ENCODE results near the gene TPD52L2.
"Not testable (repeated sequence)": the region's sequence is repeated elsewhere in the genome, so short reads cannot be mapped to it uniquely, and the experiment has no call there.

TPD52L2 gene

GRCh38 chr20:63855363-63856097, 9.5 kb upstream of the TPD52L2 start:
- no peak for DNase-seq (ENCODE audit: low spot score)

GRCh38 chr20:63856098-63856511, 9.0 kb upstream of the TPD52L2 start:
- DNase-seq (ENCODE audit: low spot score) = no peak

GRCh38 chr20:63857764-63858392, 7.2 kb upstream of the TPD52L2 start:
- DNase-seq (ENCODE audit: low spot score) = no peak

- no peak for DNase-seq (ENCODE audit: low spot score)
Measured at GRCh38 chr20:63858393-63859165, 6.5 kb upstream of the TPD52L2 start.

GRCh38 chr20:63859166-63859699, 5.8 kb upstream of the TPD52L2 start:
- no peak for DNase-seq (ENCODE audit: low spot score)

GRCh38 chr20:63860325-63861051, 4.6 kb upstream of the TPD52L2 start:
- DNase-seq (ENCODE audit: low spot score) = no peak

GRCh38 chr20:63861365-63861934, 3.6 kb upstream of the TPD52L2 start, which contains the start of gene ABHD16B:
Gene ABHD16B, plus strand, starts transcription at chr20:63861498. Its CDS starts 43 bp downstream, at chr20:63861541.
- DNase-seq (ENCODE audit: low spot score) = no peak

- DNase-seq (ENCODE audit: low spot score) = no peak
Measured at GRCh38 chr20:63861981-63862901, 2.8 kb upstream of the TPD52L2 start.

- DNase-seq (ENCODE audit: low spot score) = no peak
Measured at GRCh38 chr20:63863021-63863797, 1.9 kb upstream of the TPD52L2 start.

- peak; percentile 91 for DNase-seq (ENCODE audit: low spot score)
Measured at GRCh38 chr20:63863798-63864544, 1.1 kb upstream of the TPD52L2 start.

GRCh38 chr20:63864545-63864977, 509 bp upstream of the TPD52L2 start:
- DNase-seq (ENCODE audit: low spot score) = no peak

GRCh38 chr20:63867042-63867441, 2.0 kb downstream of the TPD52L2 start:
- DNase-seq (ENCODE audit: low spot score) = not testable (repeated sequence)

GRCh38 chr20:63868264-63868663, 3.2 kb downstream of the TPD52L2 start:
- DNase-seq (ENCODE audit: low spot score) = no peak

- peak; percentile 53 for DNase-seq (ENCODE audit: low spot score)
Measured at GRCh38 chr20:63873477-63873971, 8.5 kb downstream of the TPD52L2 start.

GRCh38 chr20:63874241-63874640, 9.2 kb downstream of the TPD52L2 start:
- not testable (repeated sequence) for DNase-seq (ENCODE audit: low spot score)

GRCh38 chr20:63876489-63877036, 11.5 kb downstream of the TPD52L2 start:
- DNase-seq (ENCODE audit: low spot score) = no peak

GRCh38 chr20:63877755-63878470, 12.8 kb downstream of the TPD52L2 start:
- DNase-seq (ENCODE audit: low spot score) = no peak

Data from AG20443 (cell line).